HUES6 (cell line): ENCODE measurements around the gene STXBP1.

ENCODE experiments used
- H3K27ac ChIP-seq: 2 replicates; pipeline ENCODE4 v1.7.0; 2013; ENCODE audit warnings: low read depth, mild to moderate bottlenecking, low read length, inconsistent platforms
- H3K27me3 ChIP-seq: 2 replicates; pipeline ENCODE4 v1.6.1; 2013; ENCODE audit warnings: low read length; ENCODE audit not compliant: control insufficient read depth, insufficient read depth
- H3K36me3 ChIP-seq: 2 replicates; pipeline ENCODE4 v1.6.1; 2013; ENCODE audit warnings: low read length; ENCODE audit not compliant: control insufficient read depth, insufficient read depth
- H3K4me1 ChIP-seq: 2 replicates; pipeline ENCODE4 v1.6.1; 2013; ENCODE audit warnings: low read length; ENCODE audit not compliant: control insufficient read depth, insufficient read depth
- H3K4me3 ChIP-seq: 2 replicates; pipeline ENCODE4 v1.5.1; 2013; ENCODE audit warnings: low read depth, low read length
- H3K9ac ChIP-seq: one replicate; pipeline ENCODE4 v1.6.1; 2013; ENCODE audit warnings: mild to moderate bottlenecking, low read length
- H3K9me3 ChIP-seq: 2 replicates; pipeline ENCODE4 v1.6.1; 2013; ENCODE audit warnings: low read depth, low read length; ENCODE audit not compliant: control insufficient read depth, insufficient read depth

STXBP1 gene

DNA sequence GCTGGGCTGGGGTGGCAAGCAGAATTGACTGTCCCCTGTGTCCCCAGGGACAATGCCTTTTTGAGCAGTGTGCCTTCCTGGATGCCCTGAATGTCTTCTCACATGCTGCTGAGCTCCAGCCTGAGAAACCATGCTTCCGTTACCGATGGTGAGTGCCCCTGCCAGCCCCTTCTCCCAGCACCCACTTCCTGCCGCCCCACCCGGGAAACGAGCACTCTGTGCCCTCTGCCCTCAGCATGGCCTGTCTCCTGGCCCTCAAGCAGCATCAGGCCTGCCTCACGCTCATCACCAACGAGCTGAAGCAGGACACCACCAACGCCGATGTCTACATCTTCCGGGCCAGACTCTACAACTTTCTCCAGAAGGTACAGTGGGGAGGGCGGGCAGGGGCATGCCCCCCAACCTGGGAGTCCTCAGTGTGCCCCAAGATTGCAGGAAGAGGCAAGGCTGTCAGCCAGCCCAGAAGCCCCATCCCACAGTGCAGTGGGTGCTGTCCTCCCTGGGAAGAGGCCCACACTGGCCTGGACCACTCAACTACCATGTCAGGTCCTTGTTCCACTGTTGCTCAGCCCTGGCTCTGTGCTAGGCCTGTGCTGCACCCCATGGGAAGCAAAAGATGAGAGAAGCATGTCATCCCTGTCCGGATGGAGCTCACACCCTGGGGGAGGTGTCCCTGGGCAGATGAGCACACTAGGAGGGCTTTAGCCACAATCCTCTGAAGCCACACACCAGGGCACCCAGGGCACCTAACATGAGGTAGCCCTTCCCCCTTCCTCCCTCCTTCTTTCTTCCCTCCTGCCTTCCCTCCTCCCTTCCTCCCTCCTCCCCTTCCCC lies 108.2 kb downstream of the STXBP1 start:
- Histone ChIP-seq H3K27ac (no peak overlapping the region), H3K9ac (no peak overlapping the region), H3K4me1 (peaks cover 16% of the 10 kb centered on the region)

DNA sequence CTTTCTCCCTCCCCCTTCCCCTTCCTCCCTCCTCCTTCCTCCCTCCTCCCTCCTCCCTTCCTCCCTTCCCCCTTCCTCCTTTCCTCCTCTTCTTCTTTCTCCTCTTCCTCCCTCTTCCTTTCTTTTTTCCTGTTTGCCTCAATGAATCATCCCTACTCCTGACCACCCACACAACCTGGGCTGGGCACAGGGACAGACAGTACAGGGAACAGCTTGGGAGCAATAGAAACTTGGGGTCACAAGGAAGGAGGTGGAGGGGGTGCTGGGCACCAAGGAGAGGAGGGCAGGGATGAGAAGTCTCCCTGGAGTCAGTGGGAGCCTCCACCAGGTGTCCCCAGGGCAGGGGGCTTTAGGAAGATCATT lies 108.8 kb downstream of the STXBP1 start:
- Histone ChIP-seq H3K27ac (no peak overlapping the region), H3K4me1 (peaks cover 16% of the 10 kb centered on the region), H3K9me3 (no peaks in the 10 kb centered on the region), H3K4me3 (no peak overlapping the region), H3K36me3 (no peaks in the 10 kb centered on the region), H3K27me3 (no peaks in the 10 kb centered on the region), H3K9ac (no peak overlapping the region)

More for the DNA sequence above, 108.2 kb downstream of the STXBP1 start:
- Histone ChIP-seq H3K36me3 (no peaks in the 10 kb centered on the region), H3K4me3 (no peak overlapping the region), H3K9me3 (no peaks in the 10 kb centered on the region), H3K27me3 (no peaks in the 10 kb centered on the region)

DNA sequence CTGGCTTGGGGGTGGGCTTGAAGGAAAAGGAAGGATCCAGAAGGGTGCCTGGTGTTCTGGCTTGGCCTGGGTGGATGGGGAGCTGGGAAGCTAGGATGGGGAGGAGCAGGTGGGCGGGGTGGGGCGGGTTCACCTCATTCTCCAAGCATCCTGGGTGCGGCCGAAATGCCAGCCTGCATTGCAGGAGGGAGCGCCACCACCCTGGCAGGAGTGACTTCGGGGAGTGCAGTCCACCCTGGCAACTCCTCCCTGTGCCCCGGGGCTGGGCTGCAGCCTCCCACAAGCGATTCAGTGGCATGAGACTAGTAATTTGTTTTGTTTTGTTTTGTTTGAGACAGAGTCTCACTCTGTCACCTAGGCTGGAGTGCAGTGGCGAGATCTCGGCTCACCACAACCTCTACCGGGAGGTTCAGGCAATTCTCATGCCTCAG lies 109.3 kb downstream of the STXBP1 start:
- H3K9ac ChIP-seq = no peak overlapping the region
- no peaks in the 10 kb centered on the region for H3K36me3 ChIP-seq
- no peaks in the 10 kb centered on the region for H3K27me3 ChIP-seq
- H3K27ac ChIP-seq = no peak overlapping the region
- no peak overlapping the region for H3K4me3 ChIP-seq
- peaks cover 13% of the 10 kb centered on the region; the same call in 1 of the 2 replicates for H3K4me1 ChIP-seq
- H3K9me3 ChIP-seq = no peaks in the 10 kb centered on the region

DNA sequence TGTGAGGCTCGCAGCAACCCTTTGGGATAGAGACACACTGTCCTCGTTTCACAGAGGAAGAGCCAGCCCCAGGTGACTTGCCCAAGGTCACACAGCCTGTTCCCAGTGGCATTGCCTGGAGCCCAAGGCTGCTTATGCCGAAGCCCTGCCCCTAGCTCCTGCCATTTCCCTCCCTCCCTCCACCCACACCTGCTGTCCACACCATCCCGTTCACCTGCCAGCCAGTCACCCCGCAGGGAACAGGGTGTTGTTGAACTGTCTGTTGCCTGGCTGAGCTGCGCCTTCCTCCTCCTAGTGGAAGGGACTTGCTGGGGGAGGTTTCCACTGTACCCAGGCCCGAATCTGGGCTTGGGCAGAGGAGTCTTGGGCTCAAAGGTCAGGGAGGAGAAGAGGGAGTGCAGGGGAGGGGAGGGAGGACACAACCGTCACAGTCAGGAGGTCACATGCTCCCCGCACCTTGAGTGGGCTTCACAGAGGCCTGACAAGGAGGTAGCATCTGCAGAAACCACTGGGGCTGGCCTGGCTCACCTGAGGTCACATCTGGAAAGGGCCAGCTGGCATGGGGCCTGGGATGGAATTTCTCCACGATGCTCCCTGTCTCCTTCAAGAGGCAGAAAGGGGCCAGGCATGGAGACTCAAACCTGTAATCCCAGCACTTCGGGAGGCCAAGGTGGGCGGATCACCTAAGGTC lies 110.1 kb downstream of the STXBP1 start:
- H3K4me1 ChIP-seq = peaks cover 13% of the 10 kb centered on the region; the same call in 1 of the 2 replicates
- H3K4me3 ChIP-seq = no peak overlapping the region
- no peak overlapping the region for H3K9ac ChIP-seq
- H3K36me3 ChIP-seq = no peaks in the 10 kb centered on the region
- no peaks in the 10 kb centered on the region for H3K27me3 ChIP-seq
- H3K9me3 ChIP-seq = no peaks in the 10 kb centered on the region
- no peak overlapping the region for H3K27ac ChIP-seq

DNA sequence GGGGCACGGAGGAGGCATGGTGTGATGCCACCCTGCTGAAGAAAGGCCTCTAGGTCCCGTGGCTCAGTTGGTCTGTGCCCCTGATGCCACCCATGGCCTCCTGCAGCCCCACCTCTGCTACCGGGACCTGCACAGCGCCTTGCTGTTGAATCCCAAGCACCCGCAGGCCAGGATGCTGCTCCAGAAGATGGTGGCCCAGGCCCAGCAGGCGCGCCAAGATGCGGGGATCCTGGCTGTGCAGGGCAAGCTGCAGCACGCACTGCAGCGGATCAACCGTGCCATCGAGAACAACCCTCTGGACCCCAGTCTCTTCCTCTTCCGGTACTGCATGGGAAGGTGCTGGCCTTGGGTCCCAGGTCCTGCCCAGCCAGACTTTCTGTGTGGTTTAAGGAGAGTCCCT lies 110.9 kb downstream of the STXBP1 start:
- H3K4me3 ChIP-seq = no peak overlapping the region
- no peaks in the 10 kb centered on the region for H3K9me3 ChIP-seq
- H3K27me3 ChIP-seq = no peaks in the 10 kb centered on the region
- no peak overlapping the region for H3K27ac ChIP-seq
- peaks cover 13% of the 10 kb centered on the region; the same call in 1 of the 2 replicates for H3K4me1 ChIP-seq
- no peaks in the 10 kb centered on the region for H3K36me3 ChIP-seq
- no peak overlapping the region for H3K9ac ChIP-seq

DNA sequence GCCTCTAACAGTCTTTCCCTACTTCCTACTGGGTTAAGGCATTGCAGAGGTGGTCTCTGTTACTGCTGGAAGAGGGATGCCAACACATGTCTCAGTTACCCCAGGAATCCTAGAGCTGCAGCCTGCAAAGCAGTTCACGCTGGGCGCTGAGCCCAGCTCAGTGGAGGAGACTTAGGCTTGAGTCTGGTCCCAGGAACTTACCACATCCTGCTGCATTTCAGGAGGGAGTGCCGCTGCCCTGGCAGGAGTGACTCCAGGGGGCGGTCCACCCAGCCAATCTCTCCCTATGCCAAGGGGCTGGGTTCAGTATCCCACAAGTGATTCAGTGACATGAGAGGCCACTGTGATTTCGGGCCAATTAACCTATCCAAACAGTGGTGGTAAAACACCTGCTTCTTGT lies 111.4 kb downstream of the STXBP1 start:
- Histone ChIP-seq H3K27me3 (no peaks in the 10 kb centered on the region), H3K27ac (no peak overlapping the region), H3K4me3 (no peak overlapping the region), H3K4me1 (peaks cover 13% of the 10 kb centered on the region; the same call in 1 of the 2 replicates), H3K36me3 (no peaks in the 10 kb centered on the region), H3K9me3 (no peaks in the 10 kb centered on the region), H3K9ac (no peak overlapping the region)

DNA sequence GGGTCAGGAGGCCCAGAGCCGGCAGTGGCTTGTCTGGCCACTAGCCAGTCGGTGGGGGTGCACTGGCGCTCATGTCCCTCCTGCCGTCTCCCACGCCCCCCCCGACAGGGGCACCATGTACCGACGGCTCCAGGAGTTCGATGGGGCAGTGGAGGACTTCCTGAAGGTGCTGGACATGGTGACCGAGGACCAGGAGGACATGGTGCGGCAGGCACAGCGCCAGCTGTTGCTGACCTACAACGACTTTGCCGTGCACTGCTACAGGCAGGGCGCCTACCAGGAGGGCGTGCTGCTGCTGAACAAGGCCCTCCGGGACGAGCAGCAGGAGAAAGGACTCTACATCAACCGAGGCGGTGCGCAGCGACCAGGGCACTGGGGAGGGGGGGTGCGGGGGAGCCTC lies 111.9 kb downstream of the STXBP1 start:
- H3K4me1 ChIP-seq = peaks cover 13% of the 10 kb centered on the region; the same call in 1 of the 2 replicates
- H3K9ac ChIP-seq = no peak overlapping the region
- no peaks in the 10 kb centered on the region for H3K36me3 ChIP-seq
- no peaks in the 10 kb centered on the region for H3K9me3 ChIP-seq
- no peaks in the 10 kb centered on the region for H3K27me3 ChIP-seq
- H3K27ac ChIP-seq = no peak overlapping the region
- no peak overlapping the region for H3K4me3 ChIP-seq

DNA sequence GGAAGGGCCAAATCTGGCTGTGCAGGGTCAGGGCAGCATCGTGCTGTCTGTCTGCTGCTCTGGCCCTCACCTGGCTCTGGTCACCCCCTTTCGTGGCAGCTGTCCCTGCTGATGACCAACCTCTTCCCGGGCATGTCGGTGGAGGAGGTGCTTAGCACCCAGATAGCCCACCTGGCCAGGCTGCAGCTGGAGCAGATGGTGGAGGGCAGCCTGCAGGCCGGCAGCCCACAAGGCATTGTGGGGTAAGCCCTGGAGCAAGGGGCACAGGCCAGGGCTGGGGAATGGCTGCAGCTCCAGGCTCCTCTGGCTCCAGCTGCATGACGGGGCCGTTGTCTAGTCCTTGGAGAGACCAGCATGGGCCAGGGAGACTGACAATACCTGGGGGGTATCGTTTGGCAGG lies 114.8 kb downstream of the STXBP1 start:
- Histone ChIP-seq H3K27me3 (no peaks in the 10 kb centered on the region), H3K9ac (no peak overlapping the region), H3K4me3 (no peak overlapping the region), H3K36me3 (no peaks in the 10 kb centered on the region), H3K9me3 (no peaks in the 10 kb centered on the region), H3K4me1 (peaks cover 10% of the 10 kb centered on the region; the same call in 1 of the 2 replicates), H3K27ac (no peak overlapping the region)

DNA sequence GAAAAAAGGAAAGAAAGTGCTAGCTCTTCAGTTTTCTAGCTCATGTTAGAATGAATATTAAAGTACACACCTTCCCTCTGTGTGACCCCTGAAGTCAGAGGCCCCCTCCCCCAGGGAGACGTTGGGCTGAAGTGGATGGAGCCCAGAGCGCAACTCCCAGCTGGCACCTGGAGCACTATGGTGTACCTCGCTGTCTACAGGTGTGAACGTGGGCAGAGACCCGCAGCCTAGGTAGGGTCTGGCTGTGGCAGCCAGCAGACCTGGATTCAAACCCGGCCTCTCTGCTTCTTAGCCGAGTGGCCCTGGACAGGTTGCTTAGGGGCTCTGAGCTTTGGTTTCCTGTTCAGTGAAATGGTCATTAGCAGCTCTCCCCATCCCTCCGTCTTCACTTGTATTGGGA lies 116.7 kb downstream of the STXBP1 start:
- Histone ChIP-seq H3K27ac (no peak overlapping the region), H3K27me3 (no peaks in the 10 kb centered on the region), H3K9ac (no peak overlapping the region), H3K4me3 (no peak overlapping the region), H3K9me3 (no peaks in the 10 kb centered on the region), H3K4me1 (peaks cover 9% of the 10 kb centered on the region; the same call in 1 of the 2 replicates), H3K36me3 (no peaks in the 10 kb centered on the region)

DNA sequence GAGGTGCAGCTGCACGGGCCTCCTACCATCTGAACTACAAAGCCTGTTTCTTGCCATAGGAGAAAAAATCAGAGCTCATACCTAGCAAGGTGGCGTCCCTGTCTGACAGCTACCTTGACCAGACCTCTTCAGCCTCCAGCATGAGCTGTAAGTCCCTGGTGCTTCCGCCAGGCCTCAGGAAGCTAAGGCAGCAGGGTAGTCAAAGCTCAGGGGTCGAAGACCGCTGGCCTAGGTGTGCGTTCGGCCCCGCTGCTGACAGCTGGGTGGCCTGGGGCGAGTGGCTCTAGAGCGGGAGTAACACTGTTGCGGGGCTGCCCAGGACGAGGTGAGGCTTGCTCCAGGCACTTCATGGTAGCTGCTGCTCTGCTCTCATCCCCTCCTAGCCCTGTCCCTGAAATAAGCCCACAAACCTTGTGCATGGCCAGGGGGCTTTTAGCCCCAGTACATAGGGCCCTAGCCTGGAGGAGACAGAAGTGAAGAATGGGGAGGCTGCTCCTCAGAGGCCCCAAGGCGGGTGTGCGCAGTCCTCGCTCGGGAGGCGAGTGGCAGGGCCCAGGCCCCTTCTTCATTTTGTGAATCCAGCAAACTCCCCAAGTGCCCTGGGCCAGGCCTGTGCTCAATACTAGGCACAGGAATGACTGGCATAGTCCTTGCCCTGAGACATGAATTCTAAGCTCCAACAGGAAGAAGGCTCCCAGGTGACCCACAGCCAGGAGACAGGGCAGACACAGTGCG lies 117.6 kb downstream of the STXBP1 start:
- Histone ChIP-seq H3K4me3 (no peak overlapping the region), H3K27ac (no peak overlapping the region), H3K9ac (no peak overlapping the region), H3K36me3 (no peaks in the 10 kb centered on the region), H3K4me1 (peaks cover 6% of the 10 kb centered on the region; the same call in 1 of the 2 replicates), H3K27me3 (no peaks in the 10 kb centered on the region), H3K9me3 (no peaks in the 10 kb centered on the region)

DNA sequence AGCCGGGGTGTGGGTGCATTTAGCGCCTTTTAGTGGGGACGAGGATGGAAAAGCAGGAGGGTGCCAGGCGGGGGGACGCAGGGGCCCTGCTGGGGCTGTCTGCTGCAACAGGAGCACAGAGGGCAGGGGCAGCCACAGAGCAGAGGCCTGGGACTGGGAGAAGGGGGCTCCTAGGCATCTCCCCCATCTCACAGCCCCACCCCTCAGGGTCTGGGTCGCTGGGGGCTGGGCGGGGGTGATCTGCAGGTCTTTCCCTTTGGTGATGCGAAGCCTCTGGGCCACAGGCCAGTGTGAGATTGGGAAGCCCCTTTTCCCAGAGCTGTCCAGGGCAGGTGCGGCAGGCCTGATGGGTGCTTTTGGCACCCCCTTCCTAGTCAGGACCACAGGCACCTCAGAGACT lies 118.2 kb downstream of the STXBP1 start:
- no peak overlapping the region for H3K9ac ChIP-seq
- H3K27ac ChIP-seq = no peak overlapping the region
- H3K27me3 ChIP-seq = no peaks in the 10 kb centered on the region
- no peaks in the 10 kb centered on the region for H3K36me3 ChIP-seq
- H3K4me3 ChIP-seq = no peak overlapping the region
- H3K4me1 ChIP-seq = peaks cover 6% of the 10 kb centered on the region; the same call in 1 of the 2 replicates
- no peaks in the 10 kb centered on the region for H3K9me3 ChIP-seq
